ENCODE data around the gene SCN4B. TPM values are rescaled to one million over a fixed set of nuclear protein-coding genes. Genes with fewer than 3 reads are reported as not detected.

SCN4B gene
- total RNA-seq, 1 experiment from 2014 or later, result 1.6 TPM

DNA sequence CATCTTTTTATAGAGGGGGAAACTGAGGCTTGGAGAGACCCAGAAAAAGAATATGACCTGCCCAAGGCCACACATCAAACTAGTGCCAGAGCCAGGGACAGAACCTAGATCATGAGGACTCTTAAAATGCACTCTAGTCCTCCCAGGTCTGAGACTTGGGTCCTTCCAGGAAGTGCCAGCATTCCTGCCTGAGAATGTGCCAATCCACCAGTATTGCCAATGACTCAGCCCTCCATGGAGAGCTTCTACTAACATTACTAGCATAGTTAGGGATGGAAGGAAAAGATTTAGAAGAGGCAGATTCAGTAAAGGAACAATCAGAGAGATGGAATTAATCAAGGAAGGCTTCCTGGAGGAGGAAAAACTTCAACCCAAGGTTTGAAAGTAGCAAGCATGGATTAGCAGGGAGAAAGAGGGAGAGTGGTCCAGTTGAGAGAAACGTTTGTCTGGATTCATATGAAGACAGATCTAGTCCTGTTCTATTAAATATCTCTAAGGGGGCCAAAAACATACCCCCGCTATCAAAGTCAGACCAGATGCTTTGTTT, 45.8 kb downstream of the SCN4B start:
- Mint-ChIP-seq H3K9me3 (no peaks in the 10 kb centered on the region), H3K4me1 (peaks cover 6 to 20% of the 10 kb centered on the region in 2 experiments), H3K27me3 (ENCODE audit: low read depth) (peaks cover 10% of the 10 kb centered on the region), H3K4me3 (no peak overlapping the region; a peak in 1 of 5 replicates), H3K36me3 (ENCODE audit: insufficient read depth in 1 of 3, low read depth in 3 of 3) (no peaks in the 10 kb centered on the region; a peak in 1 of 7 replicates), H3K27ac (no peak overlapping the region)
- Histone ChIP-seq H2BK5ac (ENCODE audit: insufficient read length, low read length) (no peak overlapping the region), H3K4ac (ENCODE audit: low read depth, low read length) (no peak overlapping the region), H2AK5ac (ENCODE audit: insufficient read length, low read length) (no peak overlapping the region), H3K9me3 (ENCODE audit: control insufficient read depth, low read depth, low read length) (no peaks in the 10 kb centered on the region), H3K18ac (ENCODE audit: insufficient read length, low read depth, low read length) (no peak overlapping the region), H3K14ac (ENCODE audit: insufficient read depth, low read length) (no peak overlapping the region), H3K23ac (ENCODE audit: insufficient read length, low read depth, low read length) (no peak overlapping the region), H3K27me3 (ENCODE audit: insufficient read depth, low read length) (no peaks in the 10 kb centered on the region), H3K27ac (ENCODE audit: insufficient read length, low read depth, low read length) (no peak overlapping the region), H3K4me1 (ENCODE audit: insufficient read depth, low read length) (0 out of 2 replicates have a peak, but pooled peaks cover 3% of the 10 kb centered on the region), H2BK12ac (ENCODE audit: insufficient read length, low read depth, low read length) (no peak overlapping the region), H3K79me2 (ENCODE audit: insufficient read depth, low read length) (no peaks in the 10 kb centered on the region), H3T11ph (ENCODE audit: low read length) (no peak overlapping the region), H2BK15ac (ENCODE audit: low read depth, low read length) (no peak overlapping the region), H2BK20ac (ENCODE audit: low read depth, low read length, poor library complexity, severe bottlenecking) (no peak overlapping the region), H3K79me1 (ENCODE audit: insufficient read depth, low read depth, low read length, poor library complexity, severe bottlenecking) (no peaks in the 10 kb centered on the region), H4K91ac (ENCODE audit: insufficient read length, low read depth, low read length) (no peak overlapping the region), H4K20me1 (ENCODE audit: control insufficient read depth, insufficient read depth, insufficient read length) (no peaks in the 10 kb centered on the region), H2AFZ (ENCODE audit: low read length) (no peak overlapping the region), H3K56ac (ENCODE audit: insufficient read length, low read depth, low read length) (no peak overlapping the region), H3K9ac (ENCODE audit: extremely low read depth, insufficient read length, low read length) (no peak overlapping the region), H4K5ac (ENCODE audit: insufficient read length, low read depth, low read length) (no peak overlapping the region), H2BK120ac (ENCODE audit: low read depth, low read length, poor library complexity, severe bottlenecking) (no peak overlapping the region), H3K4me2 (ENCODE audit: insufficient read depth, insufficient read length, low read length) (no peak overlapping the region), H3K23me2 (ENCODE audit: insufficient read length, low read depth, low read length, poor library complexity, severe bottlenecking) (no peaks in the 10 kb centered on the region), H4K8ac (replicated peaks; ENCODE audit: insufficient read length, low read depth, low read length) (no peak overlapping the region)
- TF ChIP-seq, protein P1, sequence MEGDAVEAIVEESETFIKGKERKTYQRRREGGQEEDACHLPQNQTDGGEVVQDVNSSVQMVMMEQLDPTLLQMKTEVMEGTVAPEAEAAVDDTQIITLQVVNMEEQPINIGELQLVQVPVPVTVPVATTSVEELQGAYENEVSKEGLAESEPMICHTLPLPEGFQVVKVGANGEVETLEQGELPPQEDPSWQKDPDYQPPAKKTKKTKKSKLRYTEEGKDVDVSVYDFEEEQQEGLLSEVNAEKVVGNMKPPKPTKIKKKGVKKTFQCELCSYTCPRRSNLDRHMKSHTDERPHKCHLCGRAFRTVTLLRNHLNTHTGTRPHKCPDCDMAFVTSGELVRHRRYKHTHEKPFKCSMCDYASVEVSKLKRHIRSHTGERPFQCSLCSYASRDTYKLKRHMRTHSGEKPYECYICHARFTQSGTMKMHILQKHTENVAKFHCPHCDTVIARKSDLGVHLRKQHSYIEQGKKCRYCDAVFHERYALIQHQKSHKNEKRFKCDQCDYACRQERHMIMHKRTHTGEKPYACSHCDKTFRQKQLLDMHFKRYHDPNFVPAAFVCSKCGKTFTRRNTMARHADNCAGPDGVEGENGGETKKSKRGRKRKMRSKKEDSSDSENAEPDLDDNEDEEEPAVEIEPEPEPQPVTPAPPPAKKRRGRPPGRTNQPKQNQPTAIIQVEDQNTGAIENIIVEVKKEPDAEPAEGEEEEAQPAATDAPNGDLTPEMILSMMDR (conservative IDR thresholded peaks at IDR 0.05), result no peak
- DNase-seq, result no peak
- no CpG with 5 or more reads among the region's 2 CpGs for WGBS (ENCODE audit: extremely low coverage, insufficient read length, low lambda C conversion rate)
